ENCODE data around the gene NAV3. TPM values are rescaled to one million over a fixed set of nuclear protein-coding genes. Genes with fewer than 3 reads are reported as not detected.

Gene NAV3
- polyA plus RNA-seq, 1 donor = 4.8 TPM

DNA sequence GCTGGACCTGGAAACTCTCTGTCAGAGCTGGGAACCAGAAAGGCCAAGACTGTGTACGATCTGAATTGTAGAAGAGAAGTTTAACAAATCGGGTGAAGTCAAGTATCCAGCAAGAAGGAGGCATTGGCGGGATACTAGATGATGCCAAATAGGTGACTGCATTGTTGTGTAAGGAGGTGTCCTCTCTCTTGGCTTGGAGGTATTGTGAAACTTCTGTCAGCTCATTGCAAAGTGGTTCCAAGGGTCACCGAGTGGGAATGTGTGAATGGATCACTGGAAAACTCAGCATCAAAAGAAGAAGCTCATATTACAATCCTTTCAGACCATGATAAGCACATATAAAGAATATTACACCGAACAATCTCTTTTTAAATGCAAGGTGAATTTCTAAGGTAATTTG, 11.7 kb downstream of the NAV3 start:
- Histone ChIP-seq H3K4me1 (ENCODE audit: control insufficient read depth, insufficient read depth, low read length) (peaks cover 4% of the 10 kb centered on the region), H3K4me3 (ENCODE audit: low read length) (no peak overlapping the region), H3K27me3 (ENCODE audit: control insufficient read depth, insufficient read depth, low read length) (no peaks in the 10 kb centered on the region), H3K27ac (ENCODE audit: low read length) (no peak overlapping the region), H3K9me3 (ENCODE audit: control insufficient read depth, low read depth, low read length) (no peaks in the 10 kb centered on the region), H3K36me3 (ENCODE audit: control insufficient read depth, insufficient read depth, low read length) (no peaks in the 10 kb centered on the region)
- WGBS (ENCODE audit: insufficient coverage, low lambda C conversion rate) = 92% methylated on average over 2 of the region's 5 CpGs
- peak; percentile 26 to 68 for DNase-seq

DNA sequence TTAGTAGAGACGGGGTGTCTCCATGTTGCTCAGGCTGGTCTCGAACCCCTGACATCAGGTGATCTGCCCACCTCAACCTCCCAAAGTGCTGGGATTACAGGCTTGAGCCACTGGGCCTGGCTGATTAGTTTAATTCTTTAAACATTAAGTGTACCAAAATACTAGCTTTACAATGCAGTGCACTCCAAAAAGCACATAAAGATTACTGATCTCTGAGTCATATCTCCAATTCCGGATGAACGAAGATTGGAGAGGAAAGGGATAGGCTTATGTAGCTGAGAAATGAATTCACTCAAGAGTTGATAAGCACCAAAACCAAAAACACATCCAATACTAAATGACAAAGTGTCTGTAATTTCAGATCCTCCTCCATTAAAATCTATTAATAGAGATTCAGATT, 15.1 kb downstream of the NAV3 start:
- Histone ChIP-seq H3K36me3 (ENCODE audit: control insufficient read depth, insufficient read depth, low read length) (no peaks in the 10 kb centered on the region), H3K4me1 (ENCODE audit: control insufficient read depth, insufficient read depth, low read length) (peaks cover 4% of the 10 kb centered on the region), H3K9me3 (ENCODE audit: control insufficient read depth, low read depth, low read length) (no peaks in the 10 kb centered on the region), H3K27me3 (ENCODE audit: control insufficient read depth, insufficient read depth, low read length) (no peaks in the 10 kb centered on the region), H3K4me3 (ENCODE audit: low read length) (no peak overlapping the region), H3K27ac (ENCODE audit: low read length) (no peak overlapping the region)
- WGBS (ENCODE audit: insufficient coverage, low lambda C conversion rate) = no CpG with 5 or more reads among the region's 4 CpGs
- DNase-seq = no peak

DNA sequence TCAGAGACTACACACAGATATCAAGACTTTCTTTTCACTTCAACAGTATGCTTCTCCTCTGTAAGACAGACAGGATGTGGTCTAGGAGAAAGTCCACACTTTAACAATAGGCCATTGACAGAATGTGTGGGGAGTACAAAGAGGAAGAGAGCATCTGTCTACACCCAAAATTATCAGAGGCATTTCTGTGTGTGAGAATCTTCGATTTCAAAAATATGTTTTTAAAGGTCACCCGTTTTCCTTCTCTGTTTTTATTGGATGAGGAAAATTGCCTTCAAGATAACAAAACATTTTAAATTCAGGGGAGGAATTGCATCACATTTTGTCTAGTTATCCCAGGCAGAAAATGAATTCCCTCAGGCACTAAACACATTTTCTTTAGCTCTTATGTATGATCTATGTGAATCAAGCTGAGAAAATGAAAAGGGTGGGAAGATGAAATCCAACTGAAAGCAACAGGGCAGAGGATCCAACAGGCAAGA, 16.4 kb downstream of the NAV3 start:
- no peaks in the 10 kb centered on the region for H3K27me3 ChIP-seq (ENCODE audit: control insufficient read depth, insufficient read depth, low read length)
- H3K36me3 ChIP-seq (ENCODE audit: control insufficient read depth, insufficient read depth, low read length) = no peaks in the 10 kb centered on the region
- no peaks in the 10 kb centered on the region for H3K9me3 ChIP-seq (ENCODE audit: control insufficient read depth, low read depth, low read length)
- no peak for DNase-seq
- no peak overlapping the region for H3K27ac ChIP-seq (ENCODE audit: low read length)
- H3K4me3 ChIP-seq (ENCODE audit: low read length) = no peak overlapping the region
- peaks cover 3% of the 10 kb centered on the region for H3K4me1 ChIP-seq (ENCODE audit: control insufficient read depth, insufficient read depth, low read length)
- WGBS (ENCODE audit: insufficient coverage, low lambda C conversion rate) = 80% methylated on average over 2 of the region's 2 CpGs

DNA sequence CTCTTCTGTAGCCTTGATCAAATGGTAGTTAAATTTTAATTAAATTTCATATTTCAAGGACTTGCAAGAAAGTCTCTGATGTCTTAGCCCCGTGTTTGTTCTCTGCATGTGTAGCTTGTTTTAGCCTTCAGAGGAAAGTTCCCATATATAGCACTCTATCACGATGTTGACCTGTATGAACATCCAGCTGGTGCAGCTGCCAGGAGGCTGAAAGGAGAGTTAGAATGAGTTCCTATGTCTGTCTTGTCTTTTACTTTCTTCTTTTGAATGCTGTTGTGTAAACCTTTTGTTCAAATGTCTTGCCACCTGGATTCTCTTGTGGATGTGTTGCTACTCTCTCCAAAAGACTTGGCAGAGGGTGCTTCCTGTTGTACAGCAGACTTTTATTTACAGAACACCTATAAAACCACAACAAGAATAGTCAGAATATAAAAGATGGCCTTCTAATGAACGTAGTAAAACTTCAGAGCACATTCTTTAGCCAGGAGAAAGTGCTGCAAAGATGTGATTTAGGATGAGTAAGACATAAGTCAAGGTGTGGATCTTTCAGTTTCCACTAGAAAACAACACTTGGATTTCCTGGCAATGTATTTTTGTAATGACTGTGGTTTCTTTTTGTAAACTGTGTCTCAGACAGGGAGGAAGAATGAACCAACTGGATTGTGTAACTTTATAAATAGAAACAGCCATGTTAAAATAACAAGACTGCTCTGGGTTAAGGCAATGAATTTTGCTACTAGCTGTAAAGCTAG, 17.2 kb downstream of the NAV3 start:
- no peaks in the 10 kb centered on the region for H3K36me3 ChIP-seq (ENCODE audit: control insufficient read depth, insufficient read depth, low read length)
- H3K27ac ChIP-seq (ENCODE audit: low read length) = no peak overlapping the region
- no peaks in the 10 kb centered on the region for H3K4me1 ChIP-seq (ENCODE audit: control insufficient read depth, insufficient read depth, low read length)
- no CpG with 5 or more reads among the region's 3 CpGs for WGBS (ENCODE audit: insufficient coverage, low lambda C conversion rate)
- no peaks in the 10 kb centered on the region for H3K9me3 ChIP-seq (ENCODE audit: control insufficient read depth, low read depth, low read length)
- DNase-seq = no peak
- no peaks in the 10 kb centered on the region for H3K27me3 ChIP-seq (ENCODE audit: control insufficient read depth, insufficient read depth, low read length)
- no peak overlapping the region for H3K4me3 ChIP-seq (ENCODE audit: low read length)

DNA sequence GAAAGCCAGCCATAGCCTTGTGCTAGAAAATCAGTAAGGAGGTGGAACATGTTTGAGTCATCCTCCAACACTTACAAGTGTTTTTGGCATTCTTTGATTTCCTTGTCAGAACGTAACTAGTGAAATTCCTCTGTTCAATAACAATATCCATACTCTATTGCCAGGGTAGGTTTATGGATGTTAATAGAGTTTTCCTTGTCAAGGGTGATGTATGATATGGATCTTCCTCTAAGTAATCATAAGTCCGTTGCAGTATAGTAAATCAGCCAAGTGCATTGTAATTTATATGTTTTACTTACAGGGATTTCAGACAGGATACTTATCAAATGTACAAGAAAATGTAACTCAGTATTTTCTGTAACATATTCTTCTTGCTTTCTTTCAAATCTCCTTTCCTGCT, 19.4 kb downstream of the NAV3 start:
- no peak overlapping the region for H3K27ac ChIP-seq (ENCODE audit: low read length)
- 43% methylated on average over 1 of the region's 2 CpGs for WGBS (ENCODE audit: insufficient coverage, low lambda C conversion rate)
- no peaks in the 10 kb centered on the region for H3K4me1 ChIP-seq (ENCODE audit: control insufficient read depth, insufficient read depth, low read length)
- H3K27me3 ChIP-seq (ENCODE audit: control insufficient read depth, insufficient read depth, low read length) = no peaks in the 10 kb centered on the region
- H3K9me3 ChIP-seq (ENCODE audit: control insufficient read depth, low read depth, low read length) = no peaks in the 10 kb centered on the region
- no peak overlapping the region for H3K4me3 ChIP-seq (ENCODE audit: low read length)
- no peaks in the 10 kb centered on the region for H3K36me3 ChIP-seq (ENCODE audit: control insufficient read depth, insufficient read depth, low read length)
- DNase-seq = no peak

DNA sequence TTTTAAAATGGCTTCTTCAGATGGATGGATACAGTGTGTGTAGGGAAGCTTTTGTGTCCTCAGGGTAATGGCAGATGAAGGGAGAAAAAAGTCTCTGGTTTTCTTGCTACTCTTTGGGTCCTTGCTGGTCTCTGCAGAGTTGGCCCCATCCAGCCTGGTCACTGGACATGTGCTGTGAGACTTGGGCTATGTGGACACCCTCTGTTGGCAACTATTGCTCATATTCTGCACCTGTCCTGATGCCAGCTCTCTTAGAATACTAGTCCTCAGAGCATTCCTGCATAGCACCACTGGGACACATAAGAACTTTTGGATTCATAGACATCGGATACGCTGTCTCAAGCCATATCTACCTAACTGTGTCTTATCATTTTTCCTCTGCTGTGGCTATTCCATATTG, 20.0 kb downstream of the NAV3 start:
- WGBS (ENCODE audit: insufficient coverage, low lambda C conversion rate) = 83% methylated on average over 1 of the region's 2 CpGs
- Histone ChIP-seq H3K27ac (ENCODE audit: low read length) (no peak overlapping the region), H3K4me3 (ENCODE audit: low read length) (no peak overlapping the region), H3K9me3 (ENCODE audit: control insufficient read depth, low read depth, low read length) (no peaks in the 10 kb centered on the region), H3K36me3 (ENCODE audit: control insufficient read depth, insufficient read depth, low read length) (no peaks in the 10 kb centered on the region), H3K4me1 (ENCODE audit: control insufficient read depth, insufficient read depth, low read length) (no peaks in the 10 kb centered on the region), H3K27me3 (ENCODE audit: control insufficient read depth, insufficient read depth, low read length) (no peaks in the 10 kb centered on the region)
- DNase-seq = no peak

DNA sequence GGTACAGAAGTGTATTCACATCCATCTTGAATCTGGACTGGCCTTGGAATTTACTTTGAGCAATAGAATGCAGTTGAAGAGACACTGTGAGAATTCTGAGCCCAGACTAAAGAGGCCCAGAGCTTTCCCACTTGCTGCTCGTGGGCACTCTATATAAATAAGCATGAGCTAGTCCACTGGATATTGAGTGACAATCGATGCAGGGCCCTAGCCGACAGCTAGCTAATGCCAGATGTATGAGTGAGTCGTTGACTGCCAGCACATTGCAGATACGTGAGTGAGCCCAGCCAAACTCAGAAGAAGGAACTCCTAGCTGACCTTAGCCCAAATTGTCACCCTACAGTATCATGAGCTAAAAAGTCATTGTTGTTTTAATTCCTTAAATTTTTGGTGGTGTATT, 24.9 kb downstream of the NAV3 start:
- Histone ChIP-seq H3K27ac (ENCODE audit: low read length) (no peak overlapping the region), H3K9me3 (ENCODE audit: control insufficient read depth, low read depth, low read length) (no peaks in the 10 kb centered on the region), H3K36me3 (ENCODE audit: control insufficient read depth, insufficient read depth, low read length) (no peaks in the 10 kb centered on the region), H3K27me3 (ENCODE audit: control insufficient read depth, insufficient read depth, low read length) (no peaks in the 10 kb centered on the region), H3K4me1 (ENCODE audit: control insufficient read depth, insufficient read depth, low read length) (no peaks in the 10 kb centered on the region), H3K4me3 (ENCODE audit: low read length) (no peak overlapping the region)
- DNase-seq = no peak
- WGBS (ENCODE audit: insufficient coverage, low lambda C conversion rate) = no CpG with 5 or more reads among the region's 5 CpGs

DNA sequence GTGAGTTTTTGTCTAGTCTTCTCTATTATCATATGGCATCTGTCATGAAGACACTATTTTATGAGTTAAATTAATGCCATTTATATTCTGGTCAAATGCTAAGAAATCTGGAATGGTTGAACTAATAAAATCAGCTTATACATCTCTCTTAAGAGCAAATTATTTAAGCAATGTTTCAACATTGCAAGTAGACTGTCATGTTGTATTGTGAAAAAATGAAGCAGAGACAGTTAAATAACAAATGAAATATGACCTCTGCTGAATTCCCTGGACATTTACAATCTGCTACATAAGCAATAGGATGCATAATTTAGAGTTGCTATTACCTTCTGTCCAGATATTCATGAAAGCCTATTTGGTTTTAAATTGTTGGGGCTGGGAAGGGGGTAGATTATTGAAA, 30.6 kb downstream of the NAV3 start:
- no peaks in the 10 kb centered on the region for H3K4me1 ChIP-seq (ENCODE audit: control insufficient read depth, insufficient read depth, low read length)
- no peaks in the 10 kb centered on the region for H3K9me3 ChIP-seq (ENCODE audit: control insufficient read depth, low read depth, low read length)
- H3K27me3 ChIP-seq (ENCODE audit: control insufficient read depth, insufficient read depth, low read length) = no peaks in the 10 kb centered on the region
- DNase-seq = no peak
- H3K36me3 ChIP-seq (ENCODE audit: control insufficient read depth, insufficient read depth, low read length) = no peaks in the 10 kb centered on the region
- H3K4me3 ChIP-seq (ENCODE audit: low read length) = no peak overlapping the region
- no peak overlapping the region for H3K27ac ChIP-seq (ENCODE audit: low read length)

DNA sequence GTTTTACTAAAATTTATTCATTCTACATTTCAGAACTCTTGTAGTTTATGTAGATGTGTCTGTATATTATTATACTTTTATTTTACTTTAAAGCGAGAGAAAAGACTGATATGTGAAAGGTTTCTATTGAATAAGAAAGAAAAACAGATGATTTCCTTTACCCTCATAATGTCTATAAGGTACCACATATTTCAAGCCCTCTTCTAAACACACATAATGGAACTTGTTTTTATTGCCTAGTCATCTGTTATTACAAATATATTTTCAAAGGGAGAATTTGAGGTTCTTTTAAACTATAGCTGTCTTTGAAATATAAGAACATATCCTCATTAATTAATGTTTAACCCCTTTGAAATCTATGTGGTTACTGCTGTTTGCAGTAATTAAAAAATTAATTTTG, 34.5 kb downstream of the NAV3 start:
- 89% methylated on average over 1 of the region's 1 CpG for WGBS (ENCODE audit: insufficient coverage, low lambda C conversion rate)
- Histone ChIP-seq H3K27me3 (ENCODE audit: control insufficient read depth, insufficient read depth, low read length) (no peaks in the 10 kb centered on the region), H3K4me3 (ENCODE audit: low read length) (no peak overlapping the region), H3K4me1 (ENCODE audit: control insufficient read depth, insufficient read depth, low read length) (no peaks in the 10 kb centered on the region), H3K27ac (ENCODE audit: low read length) (no peak overlapping the region), H3K9me3 (ENCODE audit: control insufficient read depth, low read depth, low read length) (no peaks in the 10 kb centered on the region), H3K36me3 (ENCODE audit: control insufficient read depth, insufficient read depth, low read length) (no peaks in the 10 kb centered on the region)
- no peak for DNase-seq

DNA sequence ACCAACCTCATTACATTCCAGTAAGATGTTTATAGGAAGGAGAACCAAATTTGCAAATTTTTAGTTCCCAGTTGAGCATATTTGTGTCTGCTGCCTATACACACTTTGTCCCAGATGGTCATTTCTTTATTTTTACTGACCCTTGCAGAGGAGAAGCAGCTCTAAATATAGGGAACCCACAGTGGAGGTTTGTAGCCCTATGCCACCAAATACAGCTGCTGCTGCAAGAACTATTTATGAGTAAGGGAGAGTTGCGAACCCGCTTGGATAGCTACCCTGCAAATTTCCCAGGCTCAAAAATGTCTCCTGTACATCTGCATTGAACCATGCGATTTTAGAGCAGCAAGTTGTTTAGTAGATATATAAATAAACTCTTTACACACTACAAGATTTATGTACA, 48.2 kb downstream of the NAV3 start:
- Histone ChIP-seq H3K9me3 (ENCODE audit: control insufficient read depth, low read depth, low read length) (no peaks in the 10 kb centered on the region), H3K4me3 (ENCODE audit: low read length) (no peak overlapping the region), H3K4me1 (ENCODE audit: control insufficient read depth, insufficient read depth, low read length) (no peaks in the 10 kb centered on the region), H3K27ac (ENCODE audit: low read length) (no peak overlapping the region), H3K27me3 (ENCODE audit: control insufficient read depth, insufficient read depth, low read length) (no peaks in the 10 kb centered on the region), H3K36me3 (ENCODE audit: control insufficient read depth, insufficient read depth, low read length) (no peaks in the 10 kb centered on the region)
- DNase-seq = no peak
- WGBS (ENCODE audit: insufficient coverage, low lambda C conversion rate) = 40% methylated on average over 1 of the region's 3 CpGs

DNA sequence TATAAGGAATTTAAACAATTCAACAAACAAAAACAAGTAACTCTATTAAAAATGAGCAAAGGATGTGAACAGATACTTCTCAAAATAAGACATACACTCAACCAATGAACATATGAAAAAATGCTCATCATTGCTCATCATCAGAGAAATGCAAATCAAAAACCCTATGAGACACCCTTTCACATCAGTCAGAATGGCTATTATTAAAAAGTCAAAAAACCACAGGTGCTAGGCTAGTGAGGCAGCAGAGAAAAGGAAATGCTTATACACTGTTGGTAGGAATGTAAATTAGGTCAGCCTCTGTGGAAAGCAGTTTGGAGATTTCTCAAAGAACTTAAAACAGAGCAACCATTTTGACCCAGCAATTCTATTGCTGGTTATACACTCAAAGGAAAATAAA, 52.0 kb downstream of the NAV3 start:
- DNase-seq = no peak
- H3K4me1 ChIP-seq (ENCODE audit: control insufficient read depth, insufficient read depth, low read length) = no peaks in the 10 kb centered on the region
- no peaks in the 10 kb centered on the region for H3K36me3 ChIP-seq (ENCODE audit: control insufficient read depth, insufficient read depth, low read length)
- H3K27ac ChIP-seq (ENCODE audit: low read length) = no peak overlapping the region
- no peak overlapping the region for H3K4me3 ChIP-seq (ENCODE audit: low read length)
- no peaks in the 10 kb centered on the region for H3K27me3 ChIP-seq (ENCODE audit: control insufficient read depth, insufficient read depth, low read length)
- no peaks in the 10 kb centered on the region for H3K9me3 ChIP-seq (ENCODE audit: control insufficient read depth, low read depth, low read length)
